GM23338 (cell line): Measurements from ENCODE around the gene PLCD3. TPM values are rescaled to one million over a fixed set of nuclear protein-coding genes. Genes with fewer than 3 reads are reported as not detected.

Experiments
- ATAC-seq: fragments of 200-7000 bp; cut with Tn5 transposase; 3 replicates; pipeline ENCODE4 v1.9.1; 2020
- DNase-seq: peaks from one replicate; pipeline ENCODE4 v3.0.0-alpha.2; 2015; ENCODE audit warnings: low spot score
- H2AFZ ChIP-seq: fragments of 200-600 bp; sonication (generic); 2 replicates; pipeline ENCODE4 v1.8.0; 2016; ENCODE audit warnings: antibody characterized with exemption, mild to moderate bottlenecking, moderate library complexity
- H3F3A ChIP-seq: fragments of 200-600 bp; sonication (generic); replicated peaks from 2 replicates; pipeline ENCODE4 v1.8.0; 2017; ENCODE audit warnings: antibody characterized with exemption, mixed run types, low read depth
- H3K27ac ChIP-seq: fragments of 200-600 bp; sonication (generic); 2 replicates; pipeline ENCODE4 v1.6.1; 2016; ENCODE audit warnings: low read depth
- H3K27me3 ChIP-seq: fragments of 200-600 bp; sonication (generic); 2 replicates; pipeline ENCODE4 v1.8.0; 2016; ENCODE audit warnings: mild to moderate bottlenecking, mixed run types, moderate library complexity; ENCODE audit not compliant: insufficient read depth
- H3K36me3 ChIP-seq: fragments of 200-600 bp; sonication (generic); 2 replicates; pipeline ENCODE4 v1.8.0; 2016; ENCODE audit warnings: mild to moderate bottlenecking; ENCODE audit not compliant: insufficient read depth
- H3K4me1 ChIP-seq: fragments of 200-600 bp; sonication (generic); 2 replicates; pipeline ENCODE4 v1.8.0; 2016; ENCODE audit warnings: mild to moderate bottlenecking, moderate library complexity; ENCODE audit not compliant: insufficient read depth
- H3K4me2 ChIP-seq: fragments of 200-600 bp; sonication (generic); 2 replicates; pipeline ENCODE4 v1.7.1; 2017; ENCODE audit warnings: mixed run types
- H3K4me3 ChIP-seq: fragments of 200-600 bp; sonication (generic); 2 replicates; pipeline ENCODE4 v1.6.1; 2016; ENCODE audit warnings: mixed run types
- H3K79me2 ChIP-seq: fragments of 200-600 bp; sonication (generic); replicated peaks from 2 replicates; pipeline ENCODE4 v1.8.0; 2017; ENCODE audit warnings: mild to moderate bottlenecking; ENCODE audit not compliant: insufficient read depth
- H3K9me2 ChIP-seq: fragments of 200-600 bp; sonication (generic); 2 replicates; pipeline ENCODE4 v1.8.0; 2017; ENCODE audit not compliant: insufficient read depth
- H4K20me1 ChIP-seq: fragments of 200-600 bp; sonication (generic); replicated peaks from 2 replicates; pipeline ENCODE4 v1.8.0; 2017; ENCODE audit warnings: mild to moderate bottlenecking; ENCODE audit not compliant: insufficient read depth
- H3K27ac Mint-ChIP-seq: 2 replicates; pipeline ENCODE4 v1.8.0; 2020; ENCODE audit warnings: inconsistent platforms, mild to moderate bottlenecking, moderate library complexity, mixed read lengths
- H3K27me3 Mint-ChIP-seq: 3 replicates; pipeline ENCODE4 v1.8.0; 2022; ENCODE audit warnings: low read depth, mild to moderate bottlenecking, moderate library complexity, mixed read lengths, inconsistent platforms; ENCODE audit not compliant: insufficient read depth, poor library complexity
- H3K36me3 Mint-ChIP-seq: 3 replicates; pipeline ENCODE4 v1.8.0; 2021; ENCODE audit warnings: low read depth, mild to moderate bottlenecking, inconsistent platforms, moderate library complexity, mixed read lengths
- H3K4me1 Mint-ChIP-seq: 3 replicates; pipeline ENCODE4 v1.8.0; 2020; ENCODE audit warnings: mild to moderate bottlenecking, inconsistent platforms, mixed read lengths
- H3K4me3 Mint-ChIP-seq: 3 replicates; pipeline ENCODE4 v1.8.0; 2021; ENCODE audit warnings: moderate library complexity, mild to moderate bottlenecking, inconsistent platforms, mixed read lengths
- H3K9me3 Mint-ChIP-seq: 3 replicates; pipeline ENCODE4 v1.8.0; 2020; ENCODE audit warnings: moderate library complexity, mild to moderate bottlenecking, inconsistent platforms, mixed read lengths
- CREB1 ChIP-seq: fragments of 250-450 bp; sonication (Bioruptor Pico); IDR thresholded peaks from 2 replicates; pipeline ENCODE4 v1.5.0; 2020; ENCODE audit warnings: low read depth, mild to moderate bottlenecking, moderate library complexity
- EZH2phosphoT487 ChIP-seq: fragments of 200-600 bp; sonication (generic); IDR thresholded peaks from one replicate; pipeline ENCODE4 v1.8.1; 2018; ENCODE audit warnings: antibody characterized with exemption; ENCODE audit not compliant: unreplicated experiment
- POLR2AphosphoS5 ChIP-seq: IDR thresholded peaks from 2 replicates; pipeline ENCODE4 v1.6.1; 2016; ENCODE audit warnings: antibody characterized with exemption, low read depth
- STAT1 ChIP-seq: IDR thresholded peaks from one replicate; pipeline ENCODE4 v1.6.1; 2016; ENCODE audit warnings: antibody characterized with exemption; ENCODE audit not compliant: unreplicated experiment
- polyA plus RNA-seq: library from polyadenylated mRNA; unstranded; fragments of >200 nt; fragmentation: Nextera tagmentation; extraction: Ambion mirVana; gene quantifications from 2 replicates; pipeline ENCODE4 v1.2.1, GENCODE V29; 2016
- total RNA-seq: library from RNA; depleted of rRNA; stranded (reverse); fragments of >200 nt; shearing (Covaris generic); gene quantifications from 2 replicates; pipeline ENCODE4 v1.2.3, GENCODE V29; 2014
- TF ChIP-seq, protein P1 (sequence below): fragments of 250-450 bp; sonication (Bioruptor Pico); IDR thresholded peaks from 2 replicates; pipeline ENCODE4 v1.5.0; 2020; ENCODE audit warnings: mild to moderate bottlenecking, moderate library complexity
- TF ChIP-seq, protein P2 (sequence below): IDR thresholded peaks from one replicate; pipeline ENCODE4 v1.6.1; 2018; ENCODE audit warnings: antibody characterized with exemption; ENCODE audit not compliant: unreplicated experiment

Gene PLCD3
- total and polyA plus RNA-seq, 2 experiments from 2014 or later, result 3.0 to 32.1 TPM

DNA sequence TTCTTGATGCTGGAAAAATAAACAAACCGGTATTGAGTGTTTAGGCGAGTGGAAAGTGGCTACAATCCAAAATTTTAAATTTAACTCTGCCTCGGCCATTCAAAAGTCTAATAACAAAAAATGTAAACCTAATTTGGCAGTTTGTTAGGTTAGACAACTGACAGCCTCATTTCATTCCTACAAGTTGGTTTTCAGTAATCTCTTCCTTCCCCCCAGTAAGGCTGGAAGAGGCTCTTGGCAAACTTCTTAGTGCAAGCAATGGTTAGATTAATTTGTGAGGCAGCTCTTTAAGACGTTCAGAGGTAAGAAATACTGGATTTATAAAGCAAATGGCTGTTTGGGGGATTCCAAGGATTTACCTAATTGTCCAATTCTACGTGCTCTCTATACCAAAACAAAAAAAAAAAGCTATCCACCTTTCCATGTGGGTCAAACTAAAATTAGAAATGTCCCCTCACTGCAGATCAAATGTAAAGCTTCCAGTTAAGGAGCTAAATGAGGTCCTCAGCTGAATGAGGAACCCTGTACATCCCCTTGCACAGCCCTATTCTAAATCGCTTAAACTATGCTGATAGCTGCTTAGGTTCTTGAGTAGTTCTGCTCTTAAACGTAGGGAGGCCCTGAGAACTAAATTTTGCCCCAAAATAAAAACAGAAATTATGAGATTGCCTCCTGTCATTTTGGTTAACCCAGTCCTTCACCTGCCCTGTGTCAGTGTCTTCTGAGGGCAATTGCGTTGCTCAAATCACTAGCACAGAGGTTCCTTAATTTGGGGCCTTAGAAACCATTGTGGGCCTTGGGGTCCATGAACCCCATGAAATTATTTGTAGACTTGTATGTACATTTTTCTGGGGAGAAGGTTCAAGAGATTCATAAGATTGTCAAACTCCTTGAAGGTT lies 18.8 kb upstream of the PLCD3 start (continued):
- TF ChIP-seq, protein P1, sequence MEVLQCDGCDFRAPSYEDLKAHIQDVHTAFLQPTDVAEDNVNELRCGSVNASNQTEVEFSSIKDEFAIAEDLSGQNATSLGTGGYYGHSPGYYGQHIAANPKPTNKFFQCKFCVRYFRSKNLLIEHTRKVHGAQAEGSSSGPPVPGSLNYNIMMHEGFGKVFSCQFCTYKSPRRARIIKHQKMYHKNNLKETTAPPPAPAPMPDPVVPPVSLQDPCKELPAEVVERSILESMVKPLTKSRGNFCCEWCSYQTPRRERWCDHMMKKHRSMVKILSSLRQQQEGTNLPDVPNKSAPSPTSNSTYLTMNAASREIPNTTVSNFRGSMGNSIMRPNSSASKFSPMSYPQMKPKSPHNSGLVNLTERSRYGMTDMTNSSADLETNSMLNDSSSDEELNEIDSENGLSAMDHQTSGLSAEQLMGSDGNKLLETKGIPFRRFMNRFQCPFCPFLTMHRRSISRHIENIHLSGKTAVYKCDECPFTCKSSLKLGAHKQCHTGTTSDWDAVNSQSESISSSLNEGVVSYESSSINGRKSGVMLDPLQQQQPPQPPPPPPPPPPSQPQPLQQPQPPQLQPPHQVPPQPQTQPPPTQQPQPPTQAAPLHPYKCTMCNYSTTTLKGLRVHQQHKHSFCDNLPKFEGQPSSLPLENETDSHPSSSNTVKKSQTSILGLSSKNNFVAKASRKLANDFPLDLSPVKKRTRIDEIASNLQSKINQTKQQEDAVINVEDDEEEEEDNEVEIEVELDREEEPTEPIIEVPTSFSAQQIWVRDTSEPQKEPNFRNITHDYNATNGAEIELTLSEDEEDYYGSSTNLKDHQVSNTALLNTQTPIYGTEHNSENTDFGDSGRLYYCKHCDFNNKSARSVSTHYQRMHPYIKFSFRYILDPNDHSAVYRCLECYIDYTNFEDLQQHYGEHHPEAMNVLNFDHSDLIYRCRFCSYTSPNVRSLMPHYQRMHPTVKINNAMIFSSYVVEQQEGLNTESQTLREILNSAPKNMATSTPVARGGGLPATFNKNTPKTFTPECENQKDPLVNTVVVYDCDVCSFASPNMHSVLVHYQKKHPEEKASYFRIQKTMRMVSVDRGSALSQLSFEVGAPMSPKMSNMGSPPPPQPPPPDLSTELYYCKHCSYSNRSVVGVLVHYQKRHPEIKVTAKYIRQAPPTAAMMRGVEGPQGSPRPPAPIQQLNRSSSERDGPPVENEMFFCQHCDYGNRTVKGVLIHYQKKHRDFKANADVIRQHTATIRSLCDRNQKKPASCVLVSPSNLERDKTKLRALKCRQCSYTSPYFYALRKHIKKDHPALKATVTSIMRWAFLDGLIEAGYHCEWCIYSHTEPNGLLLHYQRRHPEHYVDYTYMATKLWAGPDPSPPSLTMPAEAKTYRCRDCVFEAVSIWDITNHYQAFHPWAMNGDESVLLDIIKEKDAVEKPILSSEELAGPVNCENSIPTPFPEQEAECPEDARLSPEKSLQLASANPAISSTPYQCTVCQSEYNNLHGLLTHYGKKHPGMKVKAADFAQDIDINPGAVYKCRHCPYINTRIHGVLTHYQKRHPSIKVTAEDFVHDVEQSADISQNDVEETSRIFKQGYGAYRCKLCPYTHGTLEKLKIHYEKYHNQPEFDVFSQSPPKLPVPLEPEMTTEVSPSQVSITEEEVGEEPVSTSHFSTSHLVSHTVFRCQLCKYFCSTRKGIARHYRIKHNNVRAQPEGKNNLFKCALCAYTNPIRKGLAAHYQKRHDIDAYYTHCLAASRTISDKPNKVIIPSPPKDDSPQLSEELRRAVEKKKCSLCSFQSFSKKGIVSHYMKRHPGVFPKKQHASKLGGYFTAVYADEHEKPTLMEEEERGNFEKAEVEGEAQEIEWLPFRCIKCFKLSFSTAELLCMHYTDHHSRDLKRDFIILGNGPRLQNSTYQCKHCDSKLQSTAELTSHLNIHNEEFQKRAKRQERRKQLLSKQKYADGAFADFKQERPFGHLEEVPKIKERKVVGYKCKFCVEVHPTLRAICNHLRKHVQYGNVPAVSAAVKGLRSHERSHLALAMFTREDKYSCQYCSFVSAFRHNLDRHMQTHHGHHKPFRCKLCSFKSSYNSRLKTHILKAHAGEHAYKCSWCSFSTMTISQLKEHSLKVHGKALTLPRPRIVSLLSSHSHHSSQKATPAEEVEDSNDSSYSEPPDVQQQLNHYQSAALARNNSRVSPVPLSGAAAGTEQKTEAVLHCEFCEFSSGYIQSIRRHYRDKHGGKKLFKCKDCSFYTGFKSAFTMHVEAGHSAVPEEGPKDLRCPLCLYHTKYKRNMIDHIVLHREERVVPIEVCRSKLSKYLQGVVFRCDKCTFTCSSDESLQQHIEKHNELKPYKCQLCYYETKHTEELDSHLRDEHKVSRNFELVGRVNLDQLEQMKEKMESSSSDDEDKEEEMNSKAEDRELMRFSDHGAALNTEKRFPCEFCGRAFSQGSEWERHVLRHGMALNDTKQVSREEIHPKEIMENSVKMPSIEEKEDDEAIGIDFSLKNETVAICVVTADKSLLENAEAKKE (CRISPR knock-in tag), result no peak
- TF ChIP-seq CREB1 (CRISPR knock-in tag) (no peak), EZH2phosphoT487 (no peak), STAT1 (no peak), POLR2AphosphoS5 (no peak; the same call in 1 of the 2 replicates)

DNA sequence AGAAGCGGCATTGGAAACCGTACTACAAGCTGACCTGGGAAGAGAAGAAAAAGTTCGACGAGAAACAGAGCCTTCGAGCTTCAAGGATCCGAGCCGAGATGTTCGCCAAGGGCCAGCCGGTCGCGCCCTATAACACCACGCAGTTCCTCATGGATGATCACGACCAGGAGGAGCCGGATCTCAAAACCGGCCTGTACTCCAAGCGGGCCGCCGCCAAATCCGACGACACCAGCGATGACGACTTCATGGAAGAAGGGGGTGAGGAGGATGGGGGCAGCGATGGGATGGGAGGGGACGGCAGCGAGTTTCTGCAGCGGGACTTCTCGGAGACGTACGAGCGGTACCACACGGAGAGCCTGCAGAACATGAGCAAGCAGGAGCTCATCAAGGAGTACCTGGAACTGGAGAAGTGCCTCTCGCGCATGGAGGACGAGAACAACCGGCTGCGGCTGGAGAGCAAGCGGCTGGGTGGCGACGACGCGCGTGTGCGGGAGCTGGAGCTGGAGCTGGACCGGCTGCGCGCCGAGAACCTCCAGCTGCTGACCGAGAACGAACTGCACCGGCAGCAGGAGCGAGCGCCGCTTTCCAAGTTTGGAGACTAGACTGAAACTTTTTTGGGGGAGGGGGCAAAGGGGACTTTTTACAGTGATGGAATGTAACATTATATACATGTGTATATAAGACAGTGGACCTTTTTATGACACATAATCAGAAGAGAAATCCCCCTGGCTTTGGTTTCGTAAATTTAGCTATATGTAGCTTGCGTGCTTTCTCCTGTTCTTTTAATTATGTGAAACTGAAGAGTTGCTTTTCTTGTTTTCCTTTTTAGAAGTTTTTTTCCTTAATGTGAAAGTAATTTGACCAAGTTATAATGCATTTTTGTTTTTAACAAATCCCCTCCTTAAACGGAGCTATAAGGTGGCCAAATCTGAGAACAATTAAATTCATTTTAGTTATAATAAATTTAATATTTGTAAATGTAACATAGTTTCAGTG lies 17.7 kb upstream of the PLCD3 start:
- Mint-ChIP-seq H3K4me1 (peaks cover 30% of the 10 kb centered on the region), H3K4me3 (peak overlapping the region; percentile 100)
- ATAC-seq, result no peak; the same call in 2 of the 3 replicates

More for the DNA sequence above, 17.7 kb upstream of the PLCD3 start:
- peak; percentile 59 for DNase-seq
- Histone ChIP-seq H3K4me1 (peaks cover 33% of the 10 kb centered on the region), H3K79me2 (peaks cover 25% of the 10 kb centered on the region), H3K36me3 (no peaks in the 10 kb centered on the region), H3K4me3 (peak overlapping the region; percentile 95), H3K4me2 (peak overlapping the region; percentile 95), H3K27ac (peak overlapping the region; percentile 70; the same call in 1 of the 2 replicates), H4K20me1 (peaks cover 15% of the 10 kb centered on the region; the same call in 1 of the 2 replicates), H3F3A (peaks cover 14% of the 10 kb centered on the region), H3K9me2 (no peaks in the 10 kb centered on the region), H3K27me3 (peaks cover 5% of the 10 kb centered on the region; the same call in 1 of the 2 replicates), H2AFZ (no peak overlapping the region)
- Mint-ChIP-seq H3K27ac (peak overlapping the region; percentile 92), H3K36me3 (peaks cover 12% of the 10 kb centered on the region), H3K9me3 (no peaks in the 10 kb centered on the region), H3K27me3 (peaks cover 30% of the 10 kb centered on the region)
- no peak for TF ChIP-seq EZH2phosphoT487
- TF ChIP-seq, protein P2, sequence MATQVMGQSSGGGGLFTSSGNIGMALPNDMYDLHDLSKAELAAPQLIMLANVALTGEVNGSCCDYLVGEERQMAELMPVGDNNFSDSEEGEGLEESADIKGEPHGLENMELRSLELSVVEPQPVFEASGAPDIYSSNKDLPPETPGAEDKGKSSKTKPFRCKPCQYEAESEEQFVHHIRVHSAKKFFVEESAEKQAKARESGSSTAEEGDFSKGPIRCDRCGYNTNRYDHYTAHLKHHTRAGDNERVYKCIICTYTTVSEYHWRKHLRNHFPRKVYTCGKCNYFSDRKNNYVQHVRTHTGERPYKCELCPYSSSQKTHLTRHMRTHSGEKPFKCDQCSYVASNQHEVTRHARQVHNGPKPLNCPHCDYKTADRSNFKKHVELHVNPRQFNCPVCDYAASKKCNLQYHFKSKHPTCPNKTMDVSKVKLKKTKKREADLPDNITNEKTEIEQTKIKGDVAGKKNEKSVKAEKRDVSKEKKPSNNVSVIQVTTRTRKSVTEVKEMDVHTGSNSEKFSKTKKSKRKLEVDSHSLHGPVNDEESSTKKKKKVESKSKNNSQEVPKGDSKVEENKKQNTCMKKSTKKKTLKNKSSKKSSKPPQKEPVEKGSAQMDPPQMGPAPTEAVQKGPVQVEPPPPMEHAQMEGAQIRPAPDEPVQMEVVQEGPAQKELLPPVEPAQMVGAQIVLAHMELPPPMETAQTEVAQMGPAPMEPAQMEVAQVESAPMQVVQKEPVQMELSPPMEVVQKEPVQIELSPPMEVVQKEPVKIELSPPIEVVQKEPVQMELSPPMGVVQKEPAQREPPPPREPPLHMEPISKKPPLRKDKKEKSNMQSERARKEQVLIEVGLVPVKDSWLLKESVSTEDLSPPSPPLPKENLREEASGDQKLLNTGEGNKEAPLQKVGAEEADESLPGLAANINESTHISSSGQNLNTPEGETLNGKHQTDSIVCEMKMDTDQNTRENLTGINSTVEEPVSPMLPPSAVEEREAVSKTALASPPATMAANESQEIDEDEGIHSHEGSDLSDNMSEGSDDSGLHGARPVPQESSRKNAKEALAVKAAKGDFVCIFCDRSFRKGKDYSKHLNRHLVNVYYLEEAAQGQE, result peak; percentile 6
